Fibroblast of lung (primary cell): ENCODE results near the gene MROH2A.

ENCODE experiments used
- EZH2 ChIP-seq: IDR thresholded peaks from 2 replicates; pipeline ENCODE4 v1.5.1; 2012; ENCODE audit warnings: low read length, control low read depth, mild to moderate bottlenecking; ENCODE audit errors: missing control alignments
- TF ChIP-seq, protein P1 (sequence below), 2 donors: IDR thresholded peaks in 1 of 2; conservative IDR thresholded peaks in 1 of 2; 1 replicate in 1 of 2; 2 replicates in 1 of 2; pipeline ENCODE4 v1.5.1; 2011 to 2012; ENCODE audit warnings: low read length in 2 of 2, control low read depth in 1 of 2, inconsistent platforms in 1 of 2, low read depth in 1 of 2, mild to moderate bottlenecking in 1 of 2

DNA sequence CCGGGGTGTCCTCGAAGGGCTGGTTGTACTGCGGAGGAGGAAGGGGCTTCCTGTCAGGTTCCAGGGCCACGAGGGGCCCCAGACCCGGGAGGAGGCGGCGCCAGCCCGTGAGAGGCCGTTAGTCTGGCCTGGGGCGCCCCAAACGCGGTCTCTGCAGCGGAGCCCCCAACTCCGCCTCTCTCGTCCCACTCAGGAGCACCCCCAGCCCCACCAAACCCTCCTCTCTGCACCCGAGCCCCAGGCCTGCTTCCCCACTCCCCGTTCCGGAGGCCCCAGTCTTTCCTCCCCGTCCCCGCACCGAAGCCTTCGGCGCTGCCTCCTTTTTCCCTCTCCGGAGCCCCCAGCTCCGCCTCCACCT, 75.7 kb downstream of the MROH2A start:
- TF ChIP-seq, protein P1, sequence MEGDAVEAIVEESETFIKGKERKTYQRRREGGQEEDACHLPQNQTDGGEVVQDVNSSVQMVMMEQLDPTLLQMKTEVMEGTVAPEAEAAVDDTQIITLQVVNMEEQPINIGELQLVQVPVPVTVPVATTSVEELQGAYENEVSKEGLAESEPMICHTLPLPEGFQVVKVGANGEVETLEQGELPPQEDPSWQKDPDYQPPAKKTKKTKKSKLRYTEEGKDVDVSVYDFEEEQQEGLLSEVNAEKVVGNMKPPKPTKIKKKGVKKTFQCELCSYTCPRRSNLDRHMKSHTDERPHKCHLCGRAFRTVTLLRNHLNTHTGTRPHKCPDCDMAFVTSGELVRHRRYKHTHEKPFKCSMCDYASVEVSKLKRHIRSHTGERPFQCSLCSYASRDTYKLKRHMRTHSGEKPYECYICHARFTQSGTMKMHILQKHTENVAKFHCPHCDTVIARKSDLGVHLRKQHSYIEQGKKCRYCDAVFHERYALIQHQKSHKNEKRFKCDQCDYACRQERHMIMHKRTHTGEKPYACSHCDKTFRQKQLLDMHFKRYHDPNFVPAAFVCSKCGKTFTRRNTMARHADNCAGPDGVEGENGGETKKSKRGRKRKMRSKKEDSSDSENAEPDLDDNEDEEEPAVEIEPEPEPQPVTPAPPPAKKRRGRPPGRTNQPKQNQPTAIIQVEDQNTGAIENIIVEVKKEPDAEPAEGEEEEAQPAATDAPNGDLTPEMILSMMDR (conservative IDR thresholded peaks at IDR 0.05 in 1 of 2, IDR thresholded peaks at IDR 0.05 in 1 of 2; ENCODE audit: low read depth in 1 of 2, low read length in 2 of 2), result no peak
- no peak for TF ChIP-seq EZH2
